ENCODE data around the gene FKBP7. TPM values are rescaled to one million over a fixed set of nuclear protein-coding genes. Genes with fewer than 3 reads are reported as not detected.

Gene FKBP7
- total and polyA plus RNA-seq, 8 donors = 1.1 to 5.4 (median 2.5) TPM

- intact Hi-C loops (cut with DNase I) = no loop called here
- Histone ChIP-seq H3K27me3 (no peaks in the 10 kb centered on the region), H3K27ac (peak overlapping the region; percentile 92 to 99 (median 95)), H3K36me3 (peaks cover 0 to 14% (median 6%) of the 10 kb centered on the region in 3 donors), H3K4me1 (peaks cover 10 to 22% (median 14%) of the 10 kb centered on the region in 3 donors), H3K4me3 (peak overlapping the region; percentile 47 to 98 (median 86)), H3K9me3 (no peaks in the 10 kb centered on the region)
- FAIRE-seq = no peak
- 3 to 4% methylated on average over 18 of the region's 18 CpGs for WGBS, 2 donors
- DNase-seq = peak in 3 of 6 donors; percentile 34 to 45 (median 38)
- peak; percentile 6 to 15 (median 8) for ATAC-seq
- TF ChIP-seq CTCF (IDR thresholded peaks at IDR 0.05) = no peak
These were observed 28.5 kb downstream of the FKBP7 start for GRCh38 chr2:178449700-178450523.

GRCh38 chr2:178448968-178449661 is 29.3 kb downstream of the FKBP7 start:
- Histone ChIP-seq H3K36me3 (peaks cover 0 to 15% (median 6%) of the 10 kb centered on the region in 3 donors), H3K4me3 (peak overlapping the region in 3 of 4 donors; percentile 83 to 98 (median 88))
- no peak for TF ChIP-seq CTCF (IDR thresholded peaks at IDR 0.05)

GRCh38 chr2:178441426-178441825 is 37.0 kb downstream of the FKBP7 start:
- FAIRE-seq (no peak), DNase-seq (no peak), ATAC-seq (no peak)
- Histone ChIP-seq H3K27me3 (no peaks in the 10 kb centered on the region), H3K36me3 (peaks cover 3 to 52% (median 7%) of the 10 kb centered on the region in 3 donors), H3K9me3 (no peaks in the 10 kb centered on the region), H3K27ac (no peak overlapping the region), H3K4me1 (peaks cover 0 to 5% (median 5%) of the 10 kb centered on the region in 3 donors), H3K4me3 (no peak overlapping the region)
- TF ChIP-seq CTCF (IDR thresholded peaks at IDR 0.05) = no peak
- intact Hi-C loops (cut with DNase I) = no loop called here
- WGBS, 2 donors = 83 to 87% methylated on average over 2 of the region's 2 CpGs

More at GRCh38 chr2:178448968-178449661, 29.3 kb downstream of the FKBP7 start:
- Histone ChIP-seq H3K27ac (peak overlapping the region in 3 of 4 donors; percentile 92 to 99 (median 96)), H3K9me3 (no peaks in the 10 kb centered on the region), H3K4me1 (peaks cover 10 to 22% (median 14%) of the 10 kb centered on the region in 3 donors), H3K27me3 (no peaks in the 10 kb centered on the region)
- FAIRE-seq (no peak), ATAC-seq (no peak), DNase-seq (no peak)
- intact Hi-C loops (cut with DNase I) = no loop called here
- WGBS, 2 donors = 67 to 82% methylated on average over 4 of the region's 4 CpGs

- TF ChIP-seq CTCF (IDR thresholded peaks at IDR 0.05) = no peak
- no peak overlapping the region for H3K4me3 ChIP-seq
- 82 to 84% methylated on average over 2 of the region's 2 CpGs for WGBS, 2 donors
- no peak for FAIRE-seq
- H3K27ac ChIP-seq = no peak overlapping the region
- H3K9me3 ChIP-seq = no peaks in the 10 kb centered on the region
- peaks cover 0 to 5% (median 5%) of the 10 kb centered on the region in 3 donors for H3K4me1 ChIP-seq
- no peak for DNase-seq
- intact Hi-C loops (cut with DNase I) = no loop called here
- H3K36me3 ChIP-seq = peaks cover 0 to 54% (median 15%) of the 10 kb centered on the region in 3 donors
- ATAC-seq = no peak
- no peaks in the 10 kb centered on the region for H3K27me3 ChIP-seq
These were observed 41.7 kb downstream of the FKBP7 start for GRCh38 chr2:178436662-178437061.
